Kidney epithelial cell (primary cell): ENCODE measurements around the gene ERCC6. TPM values are rescaled to one million over a fixed set of nuclear protein-coding genes. Genes with fewer than 3 reads are reported as not detected.

Experiments
- DNase-seq: peaks from one replicate; pipeline ENCODE4 v3.0.0-alpha.2; 2010; ENCODE audit warnings: low read depth
- H3K27me3 ChIP-seq: 2 replicates; pipeline ENCODE4 v1.6.0; 2011; ENCODE audit warnings: low read length; ENCODE audit not compliant: control insufficient read depth, insufficient read depth
- H3K36me3 ChIP-seq: 2 replicates; pipeline ENCODE4 v1.5.1; 2011; ENCODE audit warnings: low read length; ENCODE audit not compliant: control insufficient read depth, insufficient read depth
- H3K4me3 ChIP-seq: 2 replicates; pipeline ENCODE4 v1.5.1; 2011; ENCODE audit warnings: low read depth, mild to moderate bottlenecking, control low read depth, low read length
- CTCF ChIP-seq: IDR thresholded peaks from 2 replicates; pipeline ENCODE4 v1.5.1; 2011; ENCODE audit warnings: mild to moderate bottlenecking, moderate library complexity, low read length, control low read depth, inconsistent platforms; ENCODE audit not compliant: insufficient read depth, poor library complexity, severe bottlenecking
- total RNA-seq: library from RNA; depleted of rRNA; stranded (reverse); fragments of >200 nt; gene quantifications from 2 replicates; pipeline ENCODE4 v1.2.3, GENCODE V29; 2015

ERCC6 gene
- total RNA-seq, 1 donor from 2014 or later, result 7.3 TPM

- TF ChIP-seq CTCF, result no peak
- no peak for DNase-seq
- Histone ChIP-seq H3K36me3 (no peaks in the 10 kb centered on the region), H3K4me3 (no peak overlapping the region), H3K27me3 (no peaks in the 10 kb centered on the region)
These were observed 54.3 kb downstream of the ERCC6 start for GRCh38 chr10:49484486-49485235.

DNA sequence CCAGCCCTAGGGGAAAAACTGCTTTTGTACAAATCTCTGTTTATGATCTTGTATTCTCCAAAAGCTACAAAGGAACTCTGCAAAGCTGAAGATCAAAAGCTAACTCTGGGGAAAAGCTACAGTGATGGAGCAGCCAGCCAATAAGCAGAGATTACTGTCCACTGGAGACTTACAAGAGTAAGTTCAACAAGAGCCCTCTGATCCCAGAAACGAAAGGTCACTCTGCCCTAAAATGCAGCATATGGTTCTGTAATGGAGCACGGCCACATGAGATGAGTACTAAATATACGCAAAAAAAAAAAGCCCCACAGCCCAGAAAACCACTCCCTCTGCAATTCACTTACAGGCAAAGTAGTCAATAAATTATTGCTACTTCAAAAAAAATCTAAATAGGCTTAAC, 60.1 kb downstream of the ERCC6 start:
- no peak for TF ChIP-seq CTCF

GRCh38 chr10:49474901-49475300, 64.0 kb downstream of the ERCC6 start:
- DNase-seq, result no peak

More for the DNA sequence above, 60.1 kb downstream of the ERCC6 start:
- Histone ChIP-seq H3K27me3 (no peaks in the 10 kb centered on the region), H3K36me3 (peaks cover 1% of the 10 kb centered on the region), H3K4me3 (no peak overlapping the region)
- DNase-seq, result no peak

GRCh38 chr10:49471532-49471931, 67.4 kb downstream of the ERCC6 start:
- DNase-seq, result no peak
- H3K36me3 ChIP-seq, result no peaks in the 10 kb centered on the region

More at GRCh38 chr10:49474901-49475300, 64.0 kb downstream of the ERCC6 start:
- no peak for TF ChIP-seq CTCF
- no peaks in the 10 kb centered on the region for H3K27me3 ChIP-seq
- H3K4me3 ChIP-seq, result no peak overlapping the region
- peaks cover 1% of the 10 kb centered on the region for H3K36me3 ChIP-seq

GRCh38 chr10:49465736-49466135, 73.2 kb downstream of the ERCC6 start:
- Histone ChIP-seq H3K36me3 (no peaks in the 10 kb centered on the region), H3K27me3 (no peaks in the 10 kb centered on the region), H3K4me3 (no peak overlapping the region)
- no peak for TF ChIP-seq CTCF
- no peak for DNase-seq

More at GRCh38 chr10:49471532-49471931, 67.4 kb downstream of the ERCC6 start:
- Histone ChIP-seq H3K4me3 (no peak overlapping the region), H3K27me3 (no peaks in the 10 kb centered on the region)
- no peak for TF ChIP-seq CTCF

Other genes starting within 250 kb of the ERCC6 start
- gene C10orf71, start 240.0 kb downstream of the ERCC6 start, total RNA-seq, result not detected in 2 replicates
- gene DRGX, start 143.0 kb downstream of the ERCC6 start, total RNA-seq, result not detected in 2 replicates
- not detected in 2 replicates for gene SLC18A3, start 71.2 kb upstream of the ERCC6 start, total RNA-seq
- gene CHAT, start 74.9 kb upstream of the ERCC6 start, total RNA-seq, result not detected in 2 replicates
- not detected in 2 replicates for gene C10orf53, start 140.5 kb upstream of the ERCC6 start, total RNA-seq
- 1.7 and 2.2 TPM in 2 replicates for gene OGDHL, start 223.2 kb upstream of the ERCC6 start, total RNA-seq